CD4-positive, alpha-beta T cell treated with Interleukin-17A for 4 hours (primary cell): ENCODE results near the gene NAGLU.
"Not testable (repeated sequence)": the region's sequence is repeated elsewhere in the genome, so short reads cannot be mapped to it uniquely, and the experiment has no call there.

Source experiments
- DNase-seq: peaks from one replicate; pipeline ENCODE4 v3.0.0-alpha.2; 2020; ENCODE audit warnings: mixed read lengths

NAGLU gene

DNA sequence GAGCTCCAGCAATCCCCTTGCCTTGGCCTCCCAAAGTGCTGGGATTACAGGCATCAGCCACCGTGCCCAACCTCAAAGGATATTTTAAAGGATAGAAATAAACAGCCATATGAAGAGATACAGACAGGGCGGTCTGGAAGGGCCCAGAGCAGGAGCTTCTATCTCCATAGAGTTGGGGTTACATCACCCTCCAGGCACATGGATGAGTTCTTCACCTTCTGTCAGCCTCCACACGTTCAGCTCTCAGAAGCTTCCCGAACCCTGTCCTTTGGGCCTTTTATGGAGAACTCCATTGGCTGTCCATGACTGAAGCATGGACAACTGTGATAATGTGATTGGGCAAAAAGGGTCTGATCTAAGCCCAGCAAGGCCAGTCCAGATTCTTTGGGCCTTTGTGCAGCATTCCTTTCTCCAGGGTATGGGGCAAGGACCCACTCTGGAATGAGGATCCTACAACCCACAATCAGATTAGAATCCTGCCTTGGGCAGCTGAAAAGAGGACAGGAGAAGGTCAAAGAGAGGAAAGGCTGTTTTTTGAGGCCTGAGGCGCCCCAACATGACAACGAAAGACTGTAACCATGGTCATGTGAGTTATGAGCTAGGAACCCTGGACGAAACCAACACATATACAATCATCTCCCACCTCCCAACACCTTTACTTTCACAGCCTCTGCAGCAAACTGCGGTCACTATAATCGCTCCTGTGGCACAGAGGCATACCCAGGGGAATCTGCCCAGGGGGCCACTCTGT is 9.9 kb downstream of the NAGLU start:
- DNase-seq, result not testable (repeated sequence)

- DNase-seq, result no peak
Measured at GRCh38 chr17:42547001-42547461, 11.0 kb downstream of the NAGLU start.

DNA sequence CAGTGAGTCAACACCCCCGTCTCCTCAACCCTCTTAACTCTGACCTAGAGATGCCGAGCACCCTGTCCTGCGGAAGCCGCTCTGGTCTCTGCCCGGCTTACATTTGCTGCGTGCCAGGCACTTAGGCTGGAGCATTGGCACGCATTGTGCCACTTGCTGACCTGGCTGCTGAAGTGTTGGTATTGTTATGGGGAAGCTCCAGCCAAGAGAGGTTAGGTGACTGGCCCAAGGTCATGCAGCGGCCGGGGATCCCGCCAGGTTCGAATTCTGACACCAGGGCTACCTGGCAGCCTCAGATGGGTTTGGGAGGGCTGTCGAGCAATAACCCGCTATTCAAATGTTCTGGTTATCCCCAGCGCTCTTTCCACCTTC is 11.6 kb downstream of the NAGLU start:
- no peak for DNase-seq

- DNase-seq, result peak; percentile 93
Measured at GRCh38 chr17:42548070-42548837, 12.2 kb downstream of the NAGLU start.

GRCh38 chr17:42548993-42549755 is 13.1 kb downstream of the NAGLU start:
- no peak for DNase-seq

DNA sequence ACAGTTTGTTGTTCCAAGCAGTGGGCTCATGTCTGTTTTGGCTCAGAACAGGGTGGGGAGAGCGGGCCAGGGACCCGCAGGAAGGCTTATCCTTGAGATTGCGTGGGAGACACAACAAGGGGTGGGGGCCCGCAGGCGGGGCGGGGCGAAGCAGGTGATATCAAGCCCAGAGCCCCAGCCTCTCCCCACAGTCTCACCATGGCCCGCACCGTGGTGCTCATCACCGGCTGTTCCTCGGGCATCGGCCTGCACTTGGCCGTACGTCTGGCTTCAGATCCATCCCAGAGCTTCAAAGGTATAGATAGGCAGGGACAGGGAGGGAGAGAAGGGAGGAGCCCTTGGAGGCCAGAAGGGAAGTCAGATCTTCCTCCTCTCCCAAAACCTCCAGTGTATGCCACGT is 16.7 kb downstream of the NAGLU start, which contains the start of gene HSD17B1:
Gene HSD17B1 (plus strand): TSS at position 188 of the 400 bp plus-strand sequence. CDS start 11 bp downstream, at position 199.
- not testable (repeated sequence) for DNase-seq

GRCh38 chr17:42553161-42553818 is 17.2 kb downstream of the NAGLU start:
- DNase-seq, result no peak

DNA sequence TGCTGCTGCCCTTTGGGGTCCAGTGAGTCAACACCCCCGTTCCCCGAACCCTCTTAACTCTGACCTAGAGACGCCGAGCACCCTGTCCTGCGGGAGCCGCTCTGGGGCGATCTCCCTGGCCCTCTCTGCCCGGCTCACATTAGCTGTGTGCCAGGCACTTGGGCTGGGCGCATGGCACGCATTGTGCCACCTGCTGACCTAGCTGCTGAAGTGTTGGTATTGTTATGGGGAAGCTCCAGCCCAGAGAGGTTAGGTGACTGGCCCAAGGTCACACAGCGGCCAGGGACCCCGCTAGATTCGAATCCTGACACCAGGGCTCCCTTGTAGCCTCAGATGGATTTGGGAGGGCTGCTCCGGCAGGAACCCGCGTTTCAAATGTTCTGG is 17.8 kb downstream of the NAGLU start:
- DNase-seq, result peak; percentile 21

DNA sequence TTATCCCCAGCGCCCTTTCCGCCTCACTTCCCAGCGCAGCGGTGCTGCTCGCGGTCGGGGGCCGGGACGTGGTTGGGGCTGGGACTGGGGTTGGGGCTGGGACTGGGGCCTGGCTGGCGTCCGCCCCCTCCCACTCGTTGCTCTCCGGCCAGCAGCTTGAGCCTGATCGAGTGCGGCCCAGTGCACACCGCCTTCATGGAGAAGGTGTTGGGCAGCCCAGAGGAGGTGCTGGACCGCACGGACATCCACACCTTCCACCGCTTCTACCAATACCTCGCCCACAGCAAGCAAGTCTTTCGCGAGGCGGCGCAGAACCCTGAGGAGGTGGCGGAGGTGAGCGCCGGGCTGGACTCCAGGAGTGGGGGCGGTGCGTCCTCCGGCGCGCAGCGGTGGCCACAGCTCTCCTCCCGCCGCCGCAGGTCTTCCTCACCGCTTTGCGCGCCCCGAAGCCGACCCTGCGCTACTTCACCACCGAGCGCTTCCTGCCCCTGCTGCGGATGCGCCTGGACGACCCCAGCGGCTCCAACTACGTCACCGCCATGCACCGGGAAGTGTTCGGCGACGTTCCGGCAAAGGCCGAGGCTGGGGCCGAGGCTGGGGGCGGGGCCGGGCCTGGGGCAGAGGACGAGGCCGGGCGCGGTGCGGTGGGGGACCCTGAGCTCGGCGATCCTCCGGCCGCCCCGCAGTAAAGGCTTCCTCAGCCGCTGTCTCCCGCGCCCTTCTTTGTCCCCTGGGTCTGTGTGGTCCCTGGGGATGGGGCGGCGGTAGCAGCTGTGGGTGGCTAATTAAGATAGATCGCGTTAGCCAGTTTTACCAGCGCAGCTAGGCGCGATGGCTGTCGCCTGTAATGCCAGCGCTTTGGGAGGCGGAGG is 18.4 kb downstream of the NAGLU start:
- DNase-seq, result peak; percentile 85

DNA sequence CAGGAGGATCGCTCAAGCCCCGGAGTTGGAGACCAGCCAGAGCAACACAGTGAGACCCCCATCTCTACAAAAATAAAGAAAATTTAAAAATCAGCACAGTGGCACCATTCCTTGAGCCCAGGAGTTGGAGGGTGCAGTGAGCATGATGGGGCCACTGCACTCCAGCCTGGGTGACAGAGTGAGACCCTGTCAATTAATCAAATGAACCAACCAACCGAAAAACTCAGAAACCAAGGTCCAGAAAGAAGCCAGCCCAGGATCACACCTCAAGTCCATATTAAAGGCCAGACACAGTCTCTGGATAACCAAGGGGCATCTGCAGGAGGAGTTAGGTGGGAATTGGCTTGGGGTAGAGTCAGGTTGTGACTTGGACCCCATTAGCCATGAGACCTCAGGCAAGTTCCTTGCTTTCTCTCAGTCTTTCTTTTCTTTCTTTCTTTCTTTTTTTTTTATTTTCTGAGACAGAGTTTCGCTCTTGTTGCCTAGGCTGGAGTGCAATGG is 19.1 kb downstream of the NAGLU start:
- DNase-seq, result no peak

GRCh38 chr17:42555961-42556617 is 20.0 kb downstream of the NAGLU start:
- not testable (repeated sequence) for DNase-seq

- DNase-seq, result no peak
Measured at GRCh38 chr17:42559075-42559474, 23.0 kb downstream of the NAGLU start.

DNA sequence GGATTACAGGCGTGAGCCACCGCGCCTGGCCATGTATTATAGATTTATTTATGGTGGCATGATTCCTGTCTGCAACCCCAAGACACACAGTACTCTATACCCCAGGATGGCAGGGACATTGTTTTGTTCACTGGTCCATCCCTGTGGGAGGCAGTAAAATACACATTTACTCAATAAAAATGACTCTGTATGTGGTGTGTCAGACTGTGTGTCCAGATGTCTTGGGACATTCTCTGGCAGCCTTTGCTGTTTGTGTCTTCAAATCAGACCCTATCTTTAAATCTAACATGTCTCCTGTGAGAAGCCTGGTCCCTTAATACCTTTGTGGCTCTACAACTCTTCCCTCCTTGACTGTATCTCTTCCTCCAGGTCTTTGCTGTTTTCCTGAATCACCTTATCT is 24.2 kb downstream of the NAGLU start:
- DNase-seq, result no peak

- DNase-seq, result peak; percentile 92
Measured at GRCh38 chr17:42561897-42562387, 25.9 kb downstream of the NAGLU start, which contains the start of gene COASY. Gene COASY, plus strand, starts transcription at chr17:42562148. Its CDS starts 475 bp downstream, at chr17:42562623.

GRCh38 chr17:42562388-42563142 is 26.5 kb downstream of the NAGLU start:
- DNase-seq, result no peak

- no peak for DNase-seq
Measured at GRCh38 chr17:42563143-42563509, 27.1 kb downstream of the NAGLU start.

DNA sequence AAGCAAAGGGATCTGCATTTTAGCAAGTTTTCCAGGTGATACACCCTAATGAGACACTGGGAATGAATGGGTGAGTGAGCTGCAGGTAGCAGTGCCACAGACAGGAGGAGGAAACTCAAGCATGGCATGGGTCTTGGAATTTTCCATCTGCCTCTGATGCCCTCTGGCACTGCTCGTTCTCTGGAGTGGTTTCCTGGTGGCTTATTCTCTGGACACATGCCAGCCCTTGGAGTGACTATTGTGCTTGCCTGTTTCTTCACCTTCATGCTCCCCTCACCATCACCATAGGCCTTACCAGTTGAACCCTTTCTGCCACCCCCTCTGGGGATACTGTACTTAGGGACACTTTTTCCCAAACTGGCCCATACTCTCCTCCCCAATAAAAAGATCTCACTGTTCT is 27.5 kb downstream of the NAGLU start:
- no peak for DNase-seq

DNA sequence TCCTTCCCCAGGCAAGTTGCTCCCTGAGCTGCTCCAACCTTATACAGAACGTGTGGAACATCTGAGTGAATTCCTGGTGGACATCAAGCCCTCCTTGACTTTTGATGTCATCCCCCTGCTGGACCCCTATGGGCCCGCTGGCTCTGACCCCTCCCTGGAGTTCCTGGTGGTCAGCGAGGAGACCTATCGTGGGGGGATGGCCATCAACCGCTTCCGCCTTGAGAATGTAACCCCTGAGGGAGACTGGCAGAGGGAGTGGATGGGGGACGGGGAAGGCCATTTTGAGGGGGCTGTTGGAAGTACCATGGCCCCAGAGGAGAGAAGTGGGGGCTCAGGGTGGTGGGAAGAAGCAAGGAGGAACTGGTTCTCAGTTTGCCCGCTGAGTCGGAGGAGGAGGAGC is 27.9 kb downstream of the NAGLU start:
- no peak for DNase-seq

GRCh38 chr17:42564815-42565522 is 28.9 kb downstream of the NAGLU start:
- DNase-seq, result no peak
